ENCODE data around the gene ADGRB3.

Gene ADGRB3

DNA sequence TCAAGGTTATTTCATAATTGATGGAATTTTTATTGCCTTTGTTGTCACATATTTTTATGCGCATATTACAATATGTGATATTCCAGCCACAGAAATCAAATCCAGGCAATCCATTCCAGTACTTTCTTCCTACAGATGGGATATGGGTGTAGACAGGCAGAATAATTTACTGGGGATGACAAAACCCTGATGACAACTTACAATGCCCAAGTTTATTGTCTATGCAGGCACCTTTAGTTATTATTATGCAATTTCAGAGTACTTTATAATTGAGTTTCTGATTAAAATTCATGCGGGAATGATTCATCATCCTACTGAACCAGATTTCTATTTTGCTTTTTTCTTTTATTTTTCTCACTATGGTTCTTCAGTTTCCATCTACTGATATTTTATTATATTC is 803.0 kb downstream of the ADGRB3 start:
- DNase-seq (ENCODE audit: low spot score) = no peak

Measured in hematopoietic multipotent progenitor cell treated with erythropoietin and hydrocortisone succinate and interleukin-3 and kit ligand, for 17 days (in vitro differentiated cells).